ENCODE measurements around the gene FARP1.

The FARP1 gene

GRCh38 chr13:98462946-98463345, 320.1 kb downstream of the FARP1 start:
- Histone ChIP-seq H3K4me1 (ENCODE audit: control insufficient read depth in 1 of 2, insufficient read depth in 2 of 2, low read length in 2 of 2) (no peaks in the 10 kb centered on the region), H4K8ac (ENCODE audit: low read depth, low read length) (no peak overlapping the region), H3K23ac (ENCODE audit: low read length) (no peak overlapping the region), H4K12ac (ENCODE audit: low read depth, low read length) (no peak overlapping the region), H3K14ac (ENCODE audit: low read length) (no peak overlapping the region), H4K91ac (ENCODE audit: low read depth, low read length) (no peak overlapping the region), H3K4me3 (ENCODE audit: low read depth, low read length) (no peak overlapping the region), H3K18ac (ENCODE audit: low read length) (no peak overlapping the region), H3K9ac (ENCODE audit: low read length) (no peak overlapping the region), H3K9me3 (ENCODE audit: insufficient read depth, low read depth, low read length) (no peaks in the 10 kb centered on the region), H2AFZ (ENCODE audit: insufficient read depth, low read length, poor library complexity) (no peak overlapping the region), H3K27me3 (ENCODE audit: insufficient read depth, low read length) (no peaks in the 10 kb centered on the region), H3K4me2 (ENCODE audit: low read length) (no peak overlapping the region), H3K4ac (ENCODE audit: low read depth, low read length) (no peak overlapping the region), H3K36me3 (ENCODE audit: control insufficient read depth in 1 of 2, insufficient read depth in 2 of 2, low read length in 2 of 2) (peaks cover 41 to 58% of the 10 kb centered on the region in 2 experiments), H3K27ac (ENCODE audit: low read depth, low read length) (no peak overlapping the region), H2BK5ac (ENCODE audit: low read depth, low read length, poor library complexity) (no peak overlapping the region), H2AK5ac (ENCODE audit: low read length) (no peak overlapping the region), H3K79me1 (ENCODE audit: low read length) (no peaks in the 10 kb centered on the region), H2BK12ac (ENCODE audit: low read length) (no peak overlapping the region), H3K79me2 (ENCODE audit: control insufficient read depth, insufficient read depth, low read length, poor library complexity) (no peaks in the 10 kb centered on the region), H2BK120ac (ENCODE audit: insufficient read depth, low read length, poor library complexity) (no peak overlapping the region)
- no peak for DNase-seq
- no CpG with 5 or more reads among the region's 8 CpGs for WGBS (ENCODE audit: extremely low coverage, insufficient coverage, insufficient read length)

DNA sequence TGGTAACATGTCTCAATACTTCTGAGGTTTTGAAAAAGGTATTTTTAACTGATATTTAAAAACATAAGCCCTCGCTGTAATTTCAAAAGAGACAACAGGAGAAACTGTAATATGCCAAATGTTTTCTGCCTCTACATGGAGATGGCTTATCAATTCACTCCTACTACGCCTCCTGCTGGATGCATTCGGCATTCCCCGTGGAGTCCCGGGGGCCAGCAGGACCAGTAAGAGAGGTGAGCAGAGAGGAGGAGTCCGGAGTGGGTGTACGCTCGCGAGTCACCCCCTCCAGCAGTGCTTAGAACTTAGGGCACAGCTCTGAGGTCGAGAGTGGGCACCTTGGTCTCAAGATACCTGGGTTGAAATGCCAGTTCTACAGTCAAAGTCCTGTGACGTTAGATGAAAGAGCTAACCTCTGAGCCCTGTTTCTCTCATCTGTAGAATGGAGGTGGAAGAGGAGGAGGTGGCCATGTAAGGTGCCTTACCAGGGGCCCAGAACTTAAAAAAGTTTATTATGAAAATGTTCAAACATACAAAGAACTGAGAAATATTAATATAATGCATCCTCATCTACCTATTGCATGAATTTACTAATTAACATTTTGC, 323.8 kb downstream of the FARP1 start:
- Histone ChIP-seq H3K79me1 (ENCODE audit: low read length) (no peaks in the 10 kb centered on the region), H3K79me2 (ENCODE audit: control insufficient read depth, insufficient read depth, low read length, poor library complexity) (no peaks in the 10 kb centered on the region), H3K4me1 (ENCODE audit: control insufficient read depth in 1 of 2, insufficient read depth in 2 of 2, low read length in 2 of 2) (no peaks in the 10 kb centered on the region), H2AK5ac (ENCODE audit: low read length) (no peak overlapping the region), H2BK5ac (ENCODE audit: low read depth, low read length, poor library complexity) (no peak overlapping the region), H2BK12ac (ENCODE audit: low read length) (no peak overlapping the region), H2AFZ (ENCODE audit: insufficient read depth, low read length, poor library complexity) (no peak overlapping the region), H3K14ac (ENCODE audit: low read length) (no peak overlapping the region), H2BK120ac (ENCODE audit: insufficient read depth, low read length, poor library complexity) (no peak overlapping the region), H3K36me3 (ENCODE audit: control insufficient read depth in 1 of 2, insufficient read depth in 2 of 2, low read length in 2 of 2) (peaks cover 30 to 39% of the 10 kb centered on the region in 2 experiments), H3K4ac (ENCODE audit: low read depth, low read length) (no peak overlapping the region), H3K9me3 (ENCODE audit: insufficient read depth, low read depth, low read length) (no peaks in the 10 kb centered on the region), H3K27ac (ENCODE audit: low read depth, low read length) (no peak overlapping the region), H3K18ac (ENCODE audit: low read length) (no peak overlapping the region), H3K23ac (ENCODE audit: low read length) (no peak overlapping the region), H3K4me3 (ENCODE audit: low read depth, low read length) (no peak overlapping the region), H4K8ac (ENCODE audit: low read depth, low read length) (no peak overlapping the region), H3K27me3 (ENCODE audit: insufficient read depth, low read length) (no peaks in the 10 kb centered on the region), H3K4me2 (ENCODE audit: low read length) (no peak overlapping the region), H3K9ac (ENCODE audit: low read length) (no peak overlapping the region), H4K91ac (ENCODE audit: low read depth, low read length) (no peak overlapping the region), H4K12ac (ENCODE audit: low read depth, low read length) (no peak overlapping the region)
- WGBS (ENCODE audit: extremely low coverage, insufficient coverage, insufficient read length): no CpG with 5 or more reads among the region's 11 CpGs
- DNase-seq: peak; percentile 19 to 67

- no peak for DNase-seq
- H3K9me3 ChIP-seq (ENCODE audit: insufficient read depth, low read depth, low read length): no peaks in the 10 kb centered on the region
- H3K79me1 ChIP-seq (ENCODE audit: low read length): no peaks in the 10 kb centered on the region
- H3K27me3 ChIP-seq (ENCODE audit: insufficient read depth, low read length): no peaks in the 10 kb centered on the region
- no peak overlapping the region for H3K27ac ChIP-seq (ENCODE audit: low read depth, low read length)
- H3K18ac ChIP-seq (ENCODE audit: low read length): no peak overlapping the region
- H2BK5ac ChIP-seq (ENCODE audit: low read depth, low read length, poor library complexity): no peak overlapping the region
- no peaks in the 10 kb centered on the region for H3K79me2 ChIP-seq (ENCODE audit: control insufficient read depth, insufficient read depth, low read length, poor library complexity)
- H3K4me2 ChIP-seq (ENCODE audit: low read length): no peak overlapping the region
- H3K9ac ChIP-seq (ENCODE audit: low read length): peak overlapping the region; percentile 23
- no peak overlapping the region for H4K91ac ChIP-seq (ENCODE audit: low read depth, low read length)
- no peak overlapping the region for H4K8ac ChIP-seq (ENCODE audit: low read depth, low read length)
- no peak overlapping the region for H2BK12ac ChIP-seq (ENCODE audit: low read length)
- no peak overlapping the region for H3K4me3 ChIP-seq (ENCODE audit: low read depth, low read length)
- no peak overlapping the region for H3K23ac ChIP-seq (ENCODE audit: low read length)
- no peaks in the 10 kb centered on the region for H3K4me1 ChIP-seq (ENCODE audit: control insufficient read depth in 1 of 2, insufficient read depth in 2 of 2, low read length in 2 of 2)
- no peak overlapping the region for H2AFZ ChIP-seq (ENCODE audit: insufficient read depth, low read length, poor library complexity)
- H4K12ac ChIP-seq (ENCODE audit: low read depth, low read length): no peak overlapping the region
- H3K36me3 ChIP-seq (ENCODE audit: control insufficient read depth in 1 of 2, insufficient read depth in 2 of 2, low read length in 2 of 2): peaks cover 36 to 40% of the 10 kb centered on the region in 2 experiments
- no peak overlapping the region for H3K4ac ChIP-seq (ENCODE audit: low read depth, low read length)
- no peak overlapping the region for H2BK120ac ChIP-seq (ENCODE audit: insufficient read depth, low read length, poor library complexity)
- WGBS (ENCODE audit: extremely low coverage, insufficient coverage, insufficient read length): no CpG with 5 or more reads among the region's 13 CpGs
- no peak overlapping the region for H2AK5ac ChIP-seq (ENCODE audit: low read length)
- no peak overlapping the region for H3K14ac ChIP-seq (ENCODE audit: low read length)
These were observed 324.5 kb downstream of the FARP1 start for GRCh38 chr13:98467263-98467985.

GRCh38 chr13:98468361-98468760, 325.5 kb downstream of the FARP1 start:
- Histone ChIP-seq H2AK5ac (ENCODE audit: low read length) (no peak overlapping the region), H3K4ac (ENCODE audit: low read depth, low read length) (no peak overlapping the region), H2BK120ac (ENCODE audit: insufficient read depth, low read length, poor library complexity) (no peak overlapping the region), H4K12ac (ENCODE audit: low read depth, low read length) (no peak overlapping the region), H4K8ac (ENCODE audit: low read depth, low read length) (no peak overlapping the region), H4K91ac (ENCODE audit: low read depth, low read length) (no peak overlapping the region), H3K9me3 (ENCODE audit: insufficient read depth, low read depth, low read length) (no peaks in the 10 kb centered on the region), H2BK5ac (ENCODE audit: low read depth, low read length, poor library complexity) (no peak overlapping the region), H3K23ac (ENCODE audit: low read length) (peak overlapping the region; percentile 29), H3K36me3 (ENCODE audit: control insufficient read depth in 1 of 2, insufficient read depth in 2 of 2, low read length in 2 of 2) (peaks cover 30 to 42% of the 10 kb centered on the region in 2 experiments), H3K27ac (ENCODE audit: low read depth, low read length) (no peak overlapping the region), H3K27me3 (ENCODE audit: insufficient read depth, low read length) (no peaks in the 10 kb centered on the region), H3K4me3 (ENCODE audit: low read depth, low read length) (no peak overlapping the region), H3K14ac (ENCODE audit: low read length) (no peak overlapping the region), H3K4me1 (ENCODE audit: control insufficient read depth in 1 of 2, insufficient read depth in 2 of 2, low read length in 2 of 2) (peaks cover 0 to under 1% of the 10 kb centered on the region in 2 experiments), H3K79me2 (ENCODE audit: control insufficient read depth, insufficient read depth, low read length, poor library complexity) (no peaks in the 10 kb centered on the region), H3K9ac (ENCODE audit: low read length) (no peak overlapping the region), H2AFZ (ENCODE audit: insufficient read depth, low read length, poor library complexity) (no peak overlapping the region), H3K79me1 (ENCODE audit: low read length) (no peaks in the 10 kb centered on the region), H3K18ac (ENCODE audit: low read length) (no peak overlapping the region), H3K4me2 (ENCODE audit: low read length) (no peak overlapping the region), H2BK12ac (ENCODE audit: low read length) (no peak overlapping the region)
- DNase-seq: no peak
- no CpG with 5 or more reads among the region's 3 CpGs for WGBS (ENCODE audit: extremely low coverage, insufficient coverage, insufficient read length)

Measured in trophoblast cell (in vitro differentiated cells and primary cell).